ENCODE results near the gene GINS1. TPM values are rescaled to one million over a fixed set of nuclear protein-coding genes. Genes with fewer than 3 reads are reported as not detected.

Gene GINS1
- total RNA-seq, 1 donor from 2014 or later, result 6.2 TPM

GRCh38 chr20:25476106-25477013 lies 68.9 kb downstream of the GINS1 start:
- TF ChIP-seq, protein P1, sequence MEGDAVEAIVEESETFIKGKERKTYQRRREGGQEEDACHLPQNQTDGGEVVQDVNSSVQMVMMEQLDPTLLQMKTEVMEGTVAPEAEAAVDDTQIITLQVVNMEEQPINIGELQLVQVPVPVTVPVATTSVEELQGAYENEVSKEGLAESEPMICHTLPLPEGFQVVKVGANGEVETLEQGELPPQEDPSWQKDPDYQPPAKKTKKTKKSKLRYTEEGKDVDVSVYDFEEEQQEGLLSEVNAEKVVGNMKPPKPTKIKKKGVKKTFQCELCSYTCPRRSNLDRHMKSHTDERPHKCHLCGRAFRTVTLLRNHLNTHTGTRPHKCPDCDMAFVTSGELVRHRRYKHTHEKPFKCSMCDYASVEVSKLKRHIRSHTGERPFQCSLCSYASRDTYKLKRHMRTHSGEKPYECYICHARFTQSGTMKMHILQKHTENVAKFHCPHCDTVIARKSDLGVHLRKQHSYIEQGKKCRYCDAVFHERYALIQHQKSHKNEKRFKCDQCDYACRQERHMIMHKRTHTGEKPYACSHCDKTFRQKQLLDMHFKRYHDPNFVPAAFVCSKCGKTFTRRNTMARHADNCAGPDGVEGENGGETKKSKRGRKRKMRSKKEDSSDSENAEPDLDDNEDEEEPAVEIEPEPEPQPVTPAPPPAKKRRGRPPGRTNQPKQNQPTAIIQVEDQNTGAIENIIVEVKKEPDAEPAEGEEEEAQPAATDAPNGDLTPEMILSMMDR (IDR thresholded peaks at IDR 0.05), result no peak
- H3K4me1 Mint-ChIP-seq (ENCODE audit: unreplicated experiment), result no peaks in the 10 kb centered on the region
- no peak for DNase-seq (ENCODE audit: extremely low spot score, unreplicated experiment)
- no peaks in the 10 kb centered on the region for H3K9me3 Mint-ChIP-seq (ENCODE audit: unreplicated experiment)
- no peak overlapping the region for H3K27ac Mint-ChIP-seq (ENCODE audit: unreplicated experiment)
- peaks cover 30% of the 10 kb centered on the region for H3K36me3 Mint-ChIP-seq (ENCODE audit: unreplicated experiment)
- H3K4me3 Mint-ChIP-seq (ENCODE audit: unreplicated experiment), result no peak overlapping the region
- no peaks in the 10 kb centered on the region for H3K27me3 Mint-ChIP-seq (ENCODE audit: unreplicated experiment)

GRCh38 chr20:25477014-25477882 lies 69.8 kb downstream of the GINS1 start:
- Mint-ChIP-seq H3K4me3 (ENCODE audit: unreplicated experiment) (no peak overlapping the region), H3K36me3 (ENCODE audit: unreplicated experiment) (peaks cover 31% of the 10 kb centered on the region), H3K27ac (ENCODE audit: unreplicated experiment) (no peak overlapping the region), H3K4me1 (ENCODE audit: unreplicated experiment) (no peaks in the 10 kb centered on the region), H3K9me3 (ENCODE audit: unreplicated experiment) (no peaks in the 10 kb centered on the region), H3K27me3 (ENCODE audit: unreplicated experiment) (no peaks in the 10 kb centered on the region)
- no peak for DNase-seq (ENCODE audit: extremely low spot score, unreplicated experiment)
- TF ChIP-seq, protein P1 (IDR thresholded peaks at IDR 0.05), result no peak

DNA sequence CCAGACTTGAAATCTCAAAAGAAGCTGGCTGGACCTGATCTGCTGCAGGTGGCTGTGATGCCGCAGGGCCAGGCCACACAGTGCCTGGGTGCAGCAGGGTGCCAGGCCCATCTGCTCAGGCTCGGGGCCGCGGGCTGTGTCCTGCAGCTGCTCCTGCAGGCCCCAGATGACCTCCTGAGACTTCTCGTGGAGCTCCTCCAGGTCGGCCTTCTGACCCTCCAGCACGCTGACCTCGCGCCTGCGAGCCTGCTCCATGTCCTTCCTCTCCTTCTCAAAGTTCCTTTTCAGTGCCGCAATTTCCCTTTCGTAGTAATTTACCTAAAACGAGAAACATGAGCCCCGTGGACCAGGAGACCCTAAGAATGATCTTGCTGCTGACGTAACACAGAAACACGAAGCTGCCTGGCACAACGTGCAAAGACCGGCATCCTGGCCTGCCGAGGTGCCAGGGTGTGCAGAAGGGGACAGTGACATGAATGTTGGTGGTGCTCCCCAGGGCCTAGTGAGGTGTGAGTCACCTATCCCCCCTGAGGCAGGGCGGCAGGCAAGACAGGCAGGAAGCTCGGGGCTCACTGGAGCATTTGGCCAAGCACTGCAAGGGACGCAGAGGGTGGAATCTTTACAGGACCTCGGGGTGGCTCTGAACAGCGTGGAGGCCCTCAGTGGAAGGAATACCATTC lies 71.6 kb downstream of the GINS1 start:
- H3K36me3 Mint-ChIP-seq (ENCODE audit: unreplicated experiment), result peaks cover 34% of the 10 kb centered on the region
- no peaks in the 10 kb centered on the region for H3K27me3 Mint-ChIP-seq (ENCODE audit: unreplicated experiment)
- no peaks in the 10 kb centered on the region for H3K9me3 Mint-ChIP-seq (ENCODE audit: unreplicated experiment)
- DNase-seq (ENCODE audit: extremely low spot score, unreplicated experiment), result no peak
- H3K4me1 Mint-ChIP-seq (ENCODE audit: unreplicated experiment), result no peaks in the 10 kb centered on the region
- no peak overlapping the region for H3K27ac Mint-ChIP-seq (ENCODE audit: unreplicated experiment)
- TF ChIP-seq, protein P1 (IDR thresholded peaks at IDR 0.05), result no peak
- H3K4me3 Mint-ChIP-seq (ENCODE audit: unreplicated experiment), result no peak overlapping the region

DNA sequence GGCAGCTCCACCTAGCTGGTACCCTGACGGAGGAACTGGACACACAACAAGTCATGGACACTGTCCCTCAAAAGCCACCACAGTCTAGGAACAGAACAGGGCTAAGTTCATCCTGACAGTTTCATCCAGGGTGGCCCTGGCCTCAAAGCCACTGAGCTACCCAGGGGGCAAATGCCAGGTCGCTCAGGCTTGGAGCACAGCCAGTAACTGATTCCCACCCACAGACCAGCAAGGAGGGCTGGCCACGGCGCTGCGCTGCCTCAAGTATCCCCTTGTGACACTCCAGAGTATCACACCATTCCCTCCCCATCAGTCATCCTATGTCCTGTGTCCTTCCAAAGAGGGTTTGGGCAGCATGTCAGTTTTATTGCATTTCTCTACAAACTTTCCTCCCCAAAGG lies 72.2 kb downstream of the GINS1 start:
- DNase-seq (ENCODE audit: extremely low spot score, unreplicated experiment), result no peak
- TF ChIP-seq, protein P1 (IDR thresholded peaks at IDR 0.05), result no peak
- Mint-ChIP-seq H3K4me3 (ENCODE audit: unreplicated experiment) (no peak overlapping the region), H3K9me3 (ENCODE audit: unreplicated experiment) (no peaks in the 10 kb centered on the region), H3K36me3 (ENCODE audit: unreplicated experiment) (peaks cover 40% of the 10 kb centered on the region), H3K27me3 (ENCODE audit: unreplicated experiment) (no peaks in the 10 kb centered on the region), H3K27ac (ENCODE audit: unreplicated experiment) (no peak overlapping the region), H3K4me1 (ENCODE audit: unreplicated experiment) (peaks cover under 1% of the 10 kb centered on the region)

Data from osteocyte (in vitro differentiated cells).